GM12878 (cell line): ENCODE measurements around the gene MOCOS. TPM values are rescaled to one million over a fixed set of nuclear protein-coding genes. Genes with fewer than 3 reads are reported as not detected.

Source experiments
- ATAC-seq: fragments of 200-7000 bp; cut with Tn5 transposase; 3 replicates; pipeline ENCODE4 v1.9.1; 2020; ENCODE audit warnings: mild to moderate bottlenecking, moderate library complexity
- BruUV-seq: library from RNA; stranded (reverse); fragments of 400-500 nt; replicated peaks from 2 replicates; lab custom pipeline; 2021; lab: Mats Ljungman, UMichigan
- CTCF ChIA-PET: fragments of 300-600 bp; sonication (Branson Sonifier 250); formaldehyde crosslinking; extraction: SDS; loops from one replicate; lab custom pipeline; 2021; ENCODE audit warnings: inconsistent platforms; lab: Yijun Ruan, JAX
- POLR2A ChIA-PET: fragments of 350-600 bp; formaldehyde crosslinking; extraction: SDS; loops from one replicate; lab custom pipeline; 2021; ENCODE audit warnings: inconsistent platforms; lab: Charles Lee
- RAD21 ChIA-PET: fragments of 300-600 bp; sonication (Branson Sonifier 250); formaldehyde crosslinking; loops from one replicate; lab custom pipeline; 2023; ENCODE audit warnings: antibody characterized with exemption; ENCODE audit not compliant: unreplicated experiment; lab: Charles Lee
- SMC1A ChIA-PET: fragments of 300-600 bp; sonication (Branson Sonifier 250); formaldehyde crosslinking; loops from one replicate; lab custom pipeline; 2023; ENCODE audit not compliant: unreplicated experiment, uncharacterized antibody; lab: Charles Lee
- DNase-seq: peaks from one replicate; pipeline ENCODE4 v3.0.0-alpha.2; 2011; ENCODE audit warnings: low read depth, low spot score
- FAIRE-seq: peaks from 3 replicates; lab custom pipeline; 2011; peaks lifted over from hg19 to GRCh38; lab: Jason Lieb, UNC
- H2AFZ ChIP-seq: 2 replicates; pipeline ENCODE4 v1.6.0; 2011; ENCODE audit warnings: low read depth, low read length, control low read depth; ENCODE audit not compliant: control insufficient read depth
- H3K27ac ChIP-seq: 2 replicates; pipeline ENCODE4 v1.5.1; 2011; ENCODE audit warnings: control low read depth; ENCODE audit not compliant: control insufficient read depth, insufficient read depth
- H3K27me3 ChIP-seq, 2 experiments: replicated peaks in 1 of 2; 2 replicates each; pipeline versions ENCODE4 v1.6.0 to v1.6.1; 2011; ENCODE audit warnings: low read length in 1 of 2; ENCODE audit not compliant: control insufficient read depth in 2 of 2, insufficient read depth in 2 of 2
- H3K36me3 ChIP-seq, 2 experiments: 2 replicates each; pipeline ENCODE4 v1.5.1; 2011; ENCODE audit warnings: low read length in 1 of 2; ENCODE audit not compliant: control insufficient read depth in 2 of 2, insufficient read depth in 2 of 2
- H3K4me1 ChIP-seq: 2 replicates; pipeline ENCODE4 v1.6.1; 2011; ENCODE audit warnings: mild to moderate bottlenecking, low read length, moderate library complexity, mixed read lengths; ENCODE audit not compliant: control insufficient read depth, insufficient read depth
- H3K4me2 ChIP-seq: 2 replicates; pipeline ENCODE4 v1.6.0; 2011; ENCODE audit warnings: control low read depth; ENCODE audit not compliant: control insufficient read depth, insufficient read depth
- H3K4me3 ChIP-seq: fragments of 200-600 bp; sonication (generic); 2 replicates; pipeline ENCODE4 v1.5.1; 2016
- H3K79me2 ChIP-seq: 2 replicates; pipeline ENCODE4 v1.6.0; 2011; ENCODE audit warnings: low read length; ENCODE audit not compliant: control insufficient read depth, insufficient read depth
- H3K9ac ChIP-seq: 2 replicates; pipeline ENCODE4 v1.8.0; 2011; ENCODE audit warnings: low read length, control low read depth, mixed read lengths; ENCODE audit not compliant: control insufficient read depth, insufficient read depth
- H3K9me3 ChIP-seq: replicated peaks from 3 replicates; pipeline ENCODE4 v1.5.1; 2011; ENCODE audit warnings: mild to moderate bottlenecking, low read length; ENCODE audit not compliant: control insufficient read depth, insufficient read depth
- H4K20me1 ChIP-seq: 2 replicates; pipeline ENCODE4 v1.6.0; 2011; ENCODE audit not compliant: control insufficient read depth, insufficient read depth
- ATF2 ChIP-seq: IDR thresholded peaks from 2 replicates; pipeline ENCODE4 v1.6.1; 2012; ENCODE audit warnings: low read length, inconsistent platforms
- CREM ChIP-seq: IDR thresholded peaks from 2 replicates; pipeline ENCODE4 v1.6.1; 2014; ENCODE audit warnings: antibody characterized with exemption, low read depth
- EZH2 ChIP-seq: IDR thresholded peaks from 2 replicates; pipeline ENCODE4 v1.6.1; 2012; ENCODE audit warnings: low read depth, mild to moderate bottlenecking, control low read depth, inconsistent platforms, low read length, borderline replicate concordance; ENCODE audit not compliant: control insufficient read depth
- KDM1A ChIP-seq: fragments of 200-600 bp; sonication (generic); IDR thresholded peaks from 2 replicates; pipeline ENCODE4 v1.6.1; 2016; ENCODE audit warnings: borderline replicate concordance
- MLLT1 ChIP-seq: fragments of 450-650 bp; IDR thresholded peaks from 2 replicates; pipeline ENCODE4 v1.6.1; 2016; ENCODE audit warnings: mild to moderate bottlenecking
- POLR2AphosphoS2 ChIP-seq: IDR thresholded peaks from 2 replicates; pipeline ENCODE4 v1.6.1; 2011; ENCODE audit warnings: low read depth, mild to moderate bottlenecking, low read length, improper control_type of control experiment, moderate library complexity
- RAD51 ChIP-seq: fragments of 450-650 bp; IDR thresholded peaks from 2 replicates; pipeline ENCODE4 v1.6.1; 2016; ENCODE audit warnings: moderate library complexity, mild to moderate bottlenecking, inconsistent platforms
- SMARCA5 ChIP-seq: fragments of 450-650 bp; IDR thresholded peaks from 2 replicates; pipeline ENCODE4 v1.6.1; 2017; ENCODE audit warnings: mild to moderate bottlenecking
- TCF7 ChIP-seq: IDR thresholded peaks from 2 replicates; pipeline ENCODE4 v1.6.1; 2014; ENCODE audit warnings: antibody characterized with exemption, borderline replicate concordance
- USF2 ChIP-seq: IDR thresholded peaks from 2 replicates; pipeline ENCODE4 v1.6.1; 2011; ENCODE audit warnings: low read depth, low read length, improper control_type of control experiment, borderline replicate concordance
- ZBTB11 ChIP-seq: fragments of 450-650 bp; formaldehyde crosslinking; IDR thresholded peaks from 2 replicates; pipeline ENCODE4 v1.5.0; 2022; ENCODE audit warnings: mild to moderate bottlenecking, missing genetic modification characterization
- ZBTB40 ChIP-seq: fragments of 450-650 bp; IDR thresholded peaks from 2 replicates; pipeline ENCODE4 v1.6.1; 2016; ENCODE audit warnings: mild to moderate bottlenecking, moderate library complexity, borderline replicate concordance
- WGBS: methylation state at CpG from one replicate; pipeline ENCODE4 v1.1.6; 2016; ENCODE audit warnings: low lambda C conversion rate; ENCODE audit not compliant: insufficient replicate concordance, insufficient coverage; ENCODE audit errors: missing lambda C conversion rate; 5-methylcytosine and 5-hydroxymethylcytosine counted together
- in situ Hi-C: fragments of 300-500 bp; cut with MboI; formaldehyde crosslinking; loops from 9 replicates; pipeline ENCODE4 v1.14.3; 2018; ENCODE audit warnings: mixed read lengths
- intact Hi-C: fragments of 100-400 bp; cut with micrococcal nuclease; formaldehyde crosslinking; loops from one replicate; pipeline ENCODE4 v1.14.2; 2022; ENCODE audit not compliant: unreplicated experiment
- polyA plus RNA-seq, 11 experiments: library from polyadenylated mRNA; depleted of rRNA in 4 of 11; unstranded in 6 of 11; stranded (reverse) in 5 of 11; fragments of >200 nt; fragmentation: Nextera tagmentation in 4 of 11; fragmentation: Illumina TruSeq in 1 of 11; extraction: Ambion mirVana in 4 of 11; extraction: Trizol in 1 of 11; gene quantifications; 1 replicate in 1 of 11; 2 replicates in 10 of 11; pipeline versions ENCODE4 v1.2.1 to v1.2.3, GENCODE V29; 2011 to 2016; ENCODE audit warnings: inconsistent platforms in 2 of 11, missing spikeins in 2 of 11, low read depth in 1 of 11
- total RNA-seq, 4 experiments: library from RNA; depleted of rRNA in 3 of 4; stranded (reverse); fragments of >200 nt in 3 of 4; fragmentation: Illumina TruSeq in 1 of 4; extraction: Trizol in 1 of 4; gene quantifications; 2 replicates each; pipeline versions ENCODE4 v1.2.1 to v1.2.3, GENCODE V29; 2013 to 2021

The MOCOS gene
- total and polyA plus RNA-seq, 10 of the 15 experiments (the other 5 are each of a cell fraction or from before 2014, with no cell fraction given), result 0.16 to 0.56 (median 0.33) TPM

GRCh38 chr18:36247036-36247435, 59.7 kb downstream of the MOCOS start:
- RAD21 ChIA-PET, result no interaction called here
- SMC1A ChIA-PET, result no interaction called here
- Histone ChIP-seq H2AFZ (no peak overlapping the region), H3K9me3 (no peaks in the 10 kb centered on the region; the same call in 2 of the 3 replicates), H3K27ac (no peak overlapping the region), H3K9ac (no peak overlapping the region), H4K20me1 (no peaks in the 10 kb centered on the region), H3K27me3 (no peaks in the 10 kb centered on the region), H3K36me3 (no peaks in the 10 kb centered on the region), H3K79me2 (no peaks in the 10 kb centered on the region), H3K4me2 (no peak overlapping the region), H3K4me1 (no peaks in the 10 kb centered on the region), H3K4me3 (no peak overlapping the region)
- CTCF ChIA-PET, result interaction anchor here (0.6 kb wide), 1 partner anchor 514 kb away, joined by 3 read pairs; no protein-coding TSS in a partner anchor
- BruUV-seq, result no TSS peak
- DNase-seq (no peak), FAIRE-seq (no peak), ATAC-seq (no peak)
- intact Hi-C loops (no loop called here), in situ Hi-C loops (no loop called here)
- POLR2A ChIA-PET, result no interaction called here
- WGBS, result 0% methylated on average over 1 of the region's 1 CpG
- TF ChIP-seq ZBTB11 (CRISPR knock-in tag) (no peak), CREM (no peak), MLLT1 (no peak), ATF2 (no peak), TCF7 (no peak), POLR2AphosphoS2 (no peak), EZH2 (no peak), SMARCA5 (no peak), RAD51 (no peak), KDM1A (no peak), ZBTB40 (no peak), USF2 (no peak)
